Right kidney (tissue), 1 donor: ENCODE results near the gene SNX6.
"Not testable (repeated sequence)": the region's sequence is repeated elsewhere in the genome, so short reads cannot be mapped to it uniquely, and the experiment has no call there.

ENCODE experiments used
- DNase-seq: peaks from one replicate; pipeline ENCODE4 v3.0.0-alpha.2; 2016

The SNX6 gene

GRCh38 chr14:34642595-34642994, 12.6 kb upstream of the SNX6 start:
- DNase-seq, result no peak

- no peak for DNase-seq
These were observed 10.9 kb upstream of the SNX6 start for GRCh38 chr14:34640826-34641225.

GRCh38 chr14:34634360-34634771, 4.4 kb upstream of the SNX6 start:
- not testable (repeated sequence) for DNase-seq

GRCh38 chr14:34633742-34634141, 3.8 kb upstream of the SNX6 start:
- DNase-seq, result no peak

GRCh38 chr14:34632411-34632978, 2.5 kb upstream of the SNX6 start:
- DNase-seq, result no peak

GRCh38 chr14:34629344-34629656, 648 bp downstream of the SNX6 start:
- no peak for DNase-seq

GRCh38 chr14:34628681-34629135, 1.2 kb downstream of the SNX6 start:
- no peak for DNase-seq

GRCh38 chr14:34623506-34623905, 6.4 kb downstream of the SNX6 start:
- DNase-seq, result no peak

GRCh38 chr14:34620839-34621238, 9.1 kb downstream of the SNX6 start:
- no peak for DNase-seq

GRCh38 chr14:34620115-34620514, 9.8 kb downstream of the SNX6 start:
- DNase-seq, result no peak

GRCh38 chr14:34619471-34619870, 10.5 kb downstream of the SNX6 start:
- DNase-seq, result no peak

- DNase-seq, result no peak
These were observed 13.6 kb downstream of the SNX6 start for GRCh38 chr14:34616360-34616759.

GRCh38 chr14:34615507-34615906, 14.4 kb downstream of the SNX6 start:
- no peak for DNase-seq

- no peak for DNase-seq
These were observed 15.3 kb downstream of the SNX6 start for GRCh38 chr14:34614638-34615037.

GRCh38 chr14:34610101-34610500, 19.8 kb downstream of the SNX6 start:
- no peak for DNase-seq

- no peak for DNase-seq
These were observed 24.5 kb downstream of the SNX6 start for GRCh38 chr14:34605461-34605860.

GRCh38 chr14:34604995-34605394, 25.0 kb downstream of the SNX6 start:
- no peak for DNase-seq

GRCh38 chr14:34596891-34597290, 33.1 kb downstream of the SNX6 start:
- no peak for DNase-seq

- DNase-seq, result no peak
These were observed 36.1 kb downstream of the SNX6 start for GRCh38 chr14:34593740-34594375.

- DNase-seq, result no peak
These were observed 37.3 kb downstream of the SNX6 start for GRCh38 chr14:34592623-34593022.

GRCh38 chr14:34583525-34583924, 46.4 kb downstream of the SNX6 start:
- no peak for DNase-seq

- DNase-seq, result no peak
These were observed 47.7 kb downstream of the SNX6 start for GRCh38 chr14:34582117-34582680.

GRCh38 chr14:34580381-34580780, 49.6 kb downstream of the SNX6 start:
- DNase-seq, result no peak

GRCh38 chr14:34571771-34572170, 58.2 kb downstream of the SNX6 start:
- no peak for DNase-seq
